RWPE1 (cell line): ENCODE data around the gene NINJ2.
"Not testable (repeated sequence)": the region's sequence is repeated elsewhere in the genome, so short reads cannot be mapped to it uniquely, and the experiment has no call there.

Experiments used
- CTCF ChIA-PET: fragments of 350-600 bp; sonication (Branson Sonifier 250); formaldehyde crosslinking; extraction: SDS; loops from one replicate; lab custom pipeline; 2021; lab: Yijun Ruan, JAX
- POLR2A ChIA-PET: fragments of 400-600 bp; formaldehyde crosslinking; extraction: SDS; loops from one replicate; lab custom pipeline; 2020; ENCODE audit warnings: antibody characterized with exemption; ENCODE audit not compliant: low non-redundant PET; lab: Yijun Ruan, JAX
- DNase-seq: peaks from one replicate; pipeline ENCODE4 v3.0.0; 2012; ENCODE audit warnings: low spot score
- H3K27ac ChIP-seq: fragments of 450-650 bp; 2 replicates; pipeline ENCODE4 v1.5.1; 2017
- CTCF ChIP-seq: fragments of 450-650 bp; conservative IDR thresholded peaks from 2 replicates; pipeline ENCODE4 v1.5.1; 2017; ENCODE audit warnings: low read depth, mild to moderate bottlenecking

Gene NINJ2

GRCh38 chr12:579420-580110, 83.7 kb downstream of the NINJ2 start:
- ChIA-PET CTCF (interaction anchor here (0.7 to 1.0 kb wide), 3 partner anchors 9 to 174 kb away, joined by 3 to 4 read pairs (median 3); no protein-coding TSS in a partner anchor), POLR2A (interaction anchor here (0.6 kb wide), 1 partner anchor 23 kb away, joined by 3 read pairs; no protein-coding TSS in a partner anchor)
- no peak for DNase-seq
- no peak for TF ChIP-seq CTCF
- H3K27ac ChIP-seq = peak overlapping the region; percentile 60

- DNase-seq = no peak
- TF ChIP-seq CTCF = no peak
- peak overlapping the region; percentile 60 for H3K27ac ChIP-seq
- ChIA-PET CTCF (interaction anchor here (0.7 to 1.0 kb wide), 2 partner anchors 172 to 175 kb away, joined by 3 to 4 read pairs; no protein-coding TSS in a partner anchor), POLR2A (no interaction called here)
Measured at GRCh38 chr12:578748-579419, 84.4 kb downstream of the NINJ2 start.

GRCh38 chr12:577994-578747, 85.1 kb downstream of the NINJ2 start:
- H3K27ac ChIP-seq = peak overlapping the region; percentile 60
- DNase-seq, POLR2A ChIA-PET: not testable (repeated sequence)
- CTCF ChIA-PET = interaction anchor here (0.5 kb wide), 1 partner anchor 286 kb away, joined by 3 read pairs; no protein-coding TSS in a partner anchor

- DNase-seq = no peak
- POLR2A ChIA-PET = no interaction called here
- peak overlapping the region; percentile 99 for H3K27ac ChIP-seq
- CTCF ChIA-PET = interaction anchor here (0.5 to 2.0 kb wide), 13 partner anchors 11 to 373 kb away, joined by 3 to 14 read pairs (median 4); partner anchors contain the start of gene RAD52
- TF ChIP-seq CTCF = no peak
Measured at GRCh38 chr12:576615-577110, 86.6 kb downstream of the NINJ2 start.

- DNase-seq = peak; percentile 64
- POLR2A ChIA-PET = no interaction called here
- CTCF ChIA-PET = interaction anchor here (0.5 to 2.0 kb wide), 16 partner anchors 11 to 374 kb away, joined by 3 to 14 read pairs (median 4); partner anchors contain the start of gene RAD52
- peak overlapping the region; percentile 99 for H3K27ac ChIP-seq
- peak; percentile 86 for TF ChIP-seq CTCF
Measured at GRCh38 chr12:575948-576614, 87.2 kb downstream of the NINJ2 start.

- CTCF ChIA-PET = interaction anchor here (1.1 to 2.0 kb wide), 5 partner anchors 21 to 179 kb away, joined by 3 to 14 read pairs (median 7); no protein-coding TSS in a partner anchor
- no peak for TF ChIP-seq CTCF
- POLR2A ChIA-PET = no interaction called here
- peak; percentile 29 for DNase-seq
- peak overlapping the region; percentile 99 for H3K27ac ChIP-seq
Measured at GRCh38 chr12:575129-575502, 88.1 kb downstream of the NINJ2 start.
